ENCODE data around the gene FFAR4.
"Not testable (repeated sequence)": the region's sequence is repeated elsewhere in the genome, so short reads cannot be mapped to it uniquely, and the experiment has no call there.

Gene FFAR4

DNA sequence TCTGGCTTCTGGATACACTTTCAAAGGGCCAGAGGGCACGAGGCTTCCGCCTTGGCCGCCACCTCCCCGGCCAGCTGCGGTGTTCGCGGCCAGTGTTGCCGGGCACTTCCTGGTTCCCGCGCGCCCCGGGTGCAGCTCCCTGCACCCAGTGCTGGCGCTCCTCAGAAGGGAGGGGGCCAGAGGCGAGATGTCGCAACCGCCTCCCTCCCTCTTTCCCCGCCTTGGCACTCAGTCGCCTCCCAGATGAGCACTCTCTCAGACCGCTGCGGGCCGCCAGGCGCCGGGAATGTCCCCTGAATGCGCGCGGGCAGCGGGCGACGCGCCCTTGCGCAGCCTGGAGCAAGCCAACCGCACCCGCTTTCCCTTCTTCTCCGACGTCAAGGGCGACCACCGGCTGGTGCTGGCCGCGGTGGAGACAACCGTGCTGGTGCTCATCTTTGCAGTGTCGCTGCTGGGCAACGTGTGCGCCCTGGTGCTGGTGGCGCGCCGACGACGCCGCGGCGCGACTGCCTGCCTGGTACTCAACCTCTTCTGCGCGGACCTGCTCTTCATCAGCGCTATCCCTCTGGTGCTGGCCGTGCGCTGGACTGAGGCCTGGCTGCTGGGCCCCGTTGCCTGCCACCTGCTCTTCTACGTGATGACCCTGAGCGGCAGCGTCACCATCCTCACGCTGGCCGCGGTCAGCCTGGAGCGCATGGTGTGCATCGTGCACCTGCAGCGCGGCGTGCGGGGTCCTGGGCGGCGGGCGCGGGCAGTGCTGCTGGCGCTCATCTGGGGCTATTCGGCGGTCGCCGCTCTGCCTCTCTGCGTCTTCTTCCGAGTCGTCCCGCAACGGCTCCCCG, at the start of gene FFAR4:
Gene FFAR4 (plus strand): TSS at position 231 of the 842 bp plus-strand sequence. CDS start 56 bp downstream, at position 287.
- no peak for DNase-seq (ENCODE audit: low read depth)

DNA sequence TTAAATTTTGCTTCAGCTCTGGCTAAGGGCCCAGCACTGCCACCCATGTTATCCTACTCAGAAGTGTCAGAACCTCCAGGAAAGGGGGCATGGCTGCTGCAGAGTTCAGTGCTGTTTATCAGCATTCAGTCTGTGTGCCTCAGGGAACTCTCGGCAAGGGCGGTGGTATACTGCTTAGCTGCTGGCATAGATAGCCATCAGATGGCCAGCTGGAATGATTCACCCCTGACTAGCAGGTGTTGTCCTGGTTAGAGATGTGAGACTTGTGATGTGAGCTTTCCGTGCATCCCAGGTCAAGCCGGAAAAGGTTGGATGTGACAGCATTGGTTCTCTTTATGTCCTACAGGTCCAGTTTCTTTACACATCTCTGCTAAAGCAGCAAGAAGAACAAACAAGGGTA, 47.9 kb upstream of the FFAR4 start:
- DNase-seq (ENCODE audit: low read depth) = no peak

DNA sequence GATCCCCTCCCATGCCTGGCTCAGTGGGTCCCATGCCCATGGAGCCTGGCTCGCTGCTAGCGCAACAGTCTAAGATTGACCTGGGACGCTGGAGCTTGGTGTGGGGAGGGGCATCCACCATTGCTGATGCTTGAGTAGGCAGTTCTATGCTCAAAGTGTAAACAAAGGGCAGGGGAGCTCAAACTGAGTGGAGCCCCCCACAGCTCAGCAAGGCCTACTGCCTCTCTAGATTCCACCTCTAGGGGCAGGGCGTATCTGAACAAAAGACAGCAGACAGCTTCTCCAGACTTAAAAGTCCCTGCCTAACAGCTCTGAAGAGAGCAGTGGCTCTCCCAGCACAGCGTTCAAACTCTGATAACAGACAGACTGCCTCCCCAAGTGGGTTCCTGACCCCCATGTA, 31.2 kb upstream of the FFAR4 start:
- no peak for DNase-seq (ENCODE audit: low read depth)

DNA sequence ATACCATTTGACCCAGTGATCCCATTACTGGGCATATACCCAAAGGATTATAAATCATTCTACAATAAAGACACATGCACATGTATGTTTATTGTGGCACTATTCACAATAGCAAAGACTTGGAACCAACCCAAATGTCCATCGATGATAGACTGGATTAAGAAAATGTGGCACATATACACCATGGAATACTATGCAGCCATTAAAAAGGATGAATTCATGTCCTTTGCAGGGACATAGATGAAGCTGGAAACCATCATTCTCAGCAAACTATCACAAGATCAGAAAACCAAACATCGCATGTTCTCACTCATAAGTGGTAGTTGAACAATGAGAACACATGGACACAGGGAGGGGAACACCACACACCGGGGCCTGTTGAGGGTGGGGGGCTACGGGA, 25.6 kb upstream of the FFAR4 start:
- DNase-seq (ENCODE audit: low read depth) = not testable (repeated sequence)

DNA sequence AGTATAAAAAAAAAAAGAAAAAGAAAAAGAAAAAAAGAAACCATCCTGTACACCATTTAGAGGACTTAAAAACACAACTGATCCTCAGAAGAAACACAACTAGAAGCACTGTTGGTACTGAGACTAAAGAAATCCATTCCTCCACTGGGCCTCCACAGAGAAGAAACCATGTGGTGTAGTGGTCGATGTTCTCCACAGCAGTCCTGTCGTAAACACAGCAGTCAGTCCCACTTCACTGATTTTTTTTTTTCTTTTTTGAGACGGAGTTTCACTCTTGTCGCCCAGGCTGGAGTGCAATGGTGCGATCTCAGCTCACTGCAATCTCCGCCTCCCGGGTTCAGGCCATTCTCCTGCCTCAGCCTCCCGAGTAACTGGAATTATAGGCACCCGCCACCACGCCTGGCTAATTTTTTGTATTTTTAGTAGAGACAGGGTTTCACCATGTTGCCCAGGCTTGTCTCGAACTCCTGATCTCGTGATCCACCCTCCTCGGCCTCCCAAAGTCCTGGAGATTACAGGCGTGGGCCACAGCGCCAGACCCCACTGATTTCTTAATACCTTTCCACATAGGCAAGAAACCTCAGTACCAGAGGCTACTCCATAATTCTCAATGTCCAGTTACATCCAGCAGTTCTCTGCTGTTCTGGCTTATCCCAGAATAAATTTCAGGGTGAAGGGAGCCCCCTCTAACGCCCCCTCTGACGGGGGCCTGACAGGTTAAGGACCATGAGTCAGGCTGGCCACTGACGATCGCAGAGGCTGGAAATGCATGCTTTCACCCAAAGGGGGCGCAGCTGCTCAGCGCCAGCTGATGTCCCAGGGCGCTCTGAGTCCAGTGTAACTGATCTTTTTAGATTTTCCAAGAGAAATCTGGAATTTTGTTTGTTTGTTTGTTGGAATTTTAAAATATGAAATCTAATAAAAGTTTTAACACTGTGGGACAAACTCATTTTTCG, 24.8 kb upstream of the FFAR4 start:
- DNase-seq (ENCODE audit: low read depth) = no peak

DNA sequence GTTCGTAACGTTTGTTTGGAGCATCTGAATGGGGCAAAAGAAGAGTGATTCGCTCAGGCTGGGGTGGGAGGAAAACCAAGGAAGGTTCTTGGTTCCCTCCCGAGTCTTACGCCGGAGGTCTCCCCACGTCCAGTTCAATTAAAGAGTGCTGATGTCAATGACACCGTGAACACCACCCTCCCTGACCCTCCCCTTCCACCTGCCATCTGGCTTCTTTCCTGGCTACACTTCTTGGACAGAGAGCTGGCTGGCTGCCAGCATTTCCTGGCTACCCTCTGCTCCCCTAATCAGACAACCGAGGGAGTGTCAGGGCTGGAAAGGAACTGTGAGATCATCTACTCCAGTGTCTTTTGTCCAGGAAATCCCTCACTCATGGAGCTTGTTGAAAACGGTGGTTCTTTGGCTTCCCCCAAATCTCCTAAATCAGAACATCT, 24.1 kb upstream of the FFAR4 start:
- DNase-seq (ENCODE audit: low read depth) = no peak

DNA sequence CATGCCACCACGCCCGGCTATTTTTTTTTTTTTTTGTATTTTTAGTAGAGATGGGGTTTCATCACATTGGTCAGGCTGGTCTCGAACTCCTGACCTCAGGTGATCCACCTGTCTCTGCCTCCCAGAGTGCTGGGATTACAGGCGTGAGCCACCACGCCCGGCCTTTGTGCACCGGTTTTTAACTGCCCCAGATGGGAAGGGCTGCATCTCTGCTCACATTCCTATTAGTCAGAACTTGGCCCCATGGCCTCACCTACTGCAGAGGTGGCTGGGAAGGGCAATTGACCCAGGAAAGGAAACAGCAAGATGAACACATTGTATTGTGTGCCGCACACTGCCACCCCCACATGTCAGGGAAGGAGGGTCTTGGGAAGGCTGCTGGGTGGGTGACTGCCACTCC, 19.5 kb upstream of the FFAR4 start:
- not testable (repeated sequence) for DNase-seq (ENCODE audit: low read depth)

DNA sequence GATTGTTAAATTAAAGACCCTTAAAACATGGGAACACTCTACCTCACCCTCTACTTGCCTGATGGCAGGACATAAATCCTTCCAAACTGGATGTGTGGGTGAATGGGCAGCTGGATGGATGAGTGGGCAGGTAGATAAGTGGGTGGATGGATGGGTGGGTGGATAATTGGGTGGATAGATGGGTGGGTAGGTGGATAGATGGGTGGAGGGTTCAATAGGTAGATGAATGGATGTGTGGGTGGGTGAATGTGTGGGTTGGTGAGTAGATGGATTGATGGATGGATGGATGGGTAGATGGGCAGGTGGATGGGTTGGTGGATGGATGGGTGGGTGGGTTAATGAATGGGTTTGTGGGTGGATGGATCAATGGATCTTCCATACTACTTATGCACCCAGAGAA, 18.9 kb upstream of the FFAR4 start:
- no peak for DNase-seq (ENCODE audit: low read depth)

DNA sequence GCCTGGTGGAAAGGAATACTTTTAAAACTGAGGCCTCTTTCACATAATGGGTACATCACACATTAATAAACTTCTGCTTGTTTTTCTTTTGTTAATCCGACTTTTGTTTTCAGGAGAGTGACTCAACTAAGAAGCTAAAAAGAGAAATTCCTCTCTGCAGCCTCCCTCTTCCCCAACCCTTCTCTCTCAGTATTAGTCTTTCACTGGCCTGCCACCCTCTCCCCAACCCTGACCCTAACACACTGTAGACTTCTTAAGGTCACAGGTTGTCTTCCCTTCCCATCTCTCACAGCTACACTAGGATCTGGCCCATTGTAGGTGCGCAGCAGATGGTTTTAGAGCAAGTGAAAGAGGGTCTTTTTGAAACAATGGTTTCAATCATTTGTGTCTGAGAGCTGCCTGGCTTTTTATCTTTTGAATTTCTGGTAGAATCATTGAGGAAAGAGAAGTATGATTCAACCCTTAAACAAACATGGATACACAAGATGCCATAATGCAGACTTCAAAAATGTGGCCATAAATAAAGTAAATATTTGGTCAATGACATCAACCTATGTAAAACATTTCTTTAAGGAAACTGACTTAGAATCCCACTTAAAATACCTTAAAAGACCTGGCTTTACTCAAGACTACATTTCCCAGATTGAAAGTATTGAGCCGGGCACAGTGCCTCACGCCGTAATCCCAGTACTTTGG, 17.9 kb upstream of the FFAR4 start:
- no peak for DNase-seq (ENCODE audit: low read depth)

DNA sequence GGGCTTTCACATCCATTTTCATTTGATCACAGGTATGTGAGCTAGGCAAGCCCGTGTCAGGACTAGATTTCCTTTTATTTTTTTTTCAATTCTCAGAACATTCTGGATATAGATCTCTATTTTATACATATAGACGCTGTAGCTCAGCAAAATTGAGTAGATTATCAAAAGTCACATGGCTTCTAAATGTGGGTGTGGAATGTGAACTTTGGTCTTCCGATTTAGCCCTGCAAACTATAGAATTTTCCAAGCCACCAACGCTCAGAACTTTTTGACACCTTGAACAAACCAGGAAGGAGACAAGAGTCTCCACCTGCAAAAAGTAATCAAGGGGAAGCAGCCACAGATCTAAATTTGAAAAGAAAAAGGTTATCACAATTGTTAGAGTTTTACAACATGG, 15.9 kb upstream of the FFAR4 start:
- no peak for DNase-seq (ENCODE audit: low read depth)

DNA sequence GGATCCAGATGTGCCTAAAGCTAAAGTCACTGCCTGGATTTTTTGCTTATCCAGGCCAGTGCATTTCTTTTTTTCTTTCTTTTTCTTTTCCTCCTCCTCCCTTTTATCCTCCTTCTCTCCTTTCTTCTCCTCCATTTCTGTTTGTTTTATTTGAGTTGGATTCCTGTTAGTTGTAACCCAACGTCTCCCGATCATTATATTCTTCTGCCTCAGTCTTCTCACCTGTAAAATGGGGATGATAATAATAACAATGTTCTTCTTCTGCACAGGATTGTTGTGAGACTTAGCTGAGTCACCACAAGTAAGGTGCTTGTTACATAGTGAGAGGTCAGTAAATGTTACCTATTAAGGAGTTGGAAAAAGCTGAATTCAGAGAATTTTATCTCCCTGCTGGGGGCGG, 13.7 kb upstream of the FFAR4 start:
- no peak for DNase-seq (ENCODE audit: low read depth)

DNA sequence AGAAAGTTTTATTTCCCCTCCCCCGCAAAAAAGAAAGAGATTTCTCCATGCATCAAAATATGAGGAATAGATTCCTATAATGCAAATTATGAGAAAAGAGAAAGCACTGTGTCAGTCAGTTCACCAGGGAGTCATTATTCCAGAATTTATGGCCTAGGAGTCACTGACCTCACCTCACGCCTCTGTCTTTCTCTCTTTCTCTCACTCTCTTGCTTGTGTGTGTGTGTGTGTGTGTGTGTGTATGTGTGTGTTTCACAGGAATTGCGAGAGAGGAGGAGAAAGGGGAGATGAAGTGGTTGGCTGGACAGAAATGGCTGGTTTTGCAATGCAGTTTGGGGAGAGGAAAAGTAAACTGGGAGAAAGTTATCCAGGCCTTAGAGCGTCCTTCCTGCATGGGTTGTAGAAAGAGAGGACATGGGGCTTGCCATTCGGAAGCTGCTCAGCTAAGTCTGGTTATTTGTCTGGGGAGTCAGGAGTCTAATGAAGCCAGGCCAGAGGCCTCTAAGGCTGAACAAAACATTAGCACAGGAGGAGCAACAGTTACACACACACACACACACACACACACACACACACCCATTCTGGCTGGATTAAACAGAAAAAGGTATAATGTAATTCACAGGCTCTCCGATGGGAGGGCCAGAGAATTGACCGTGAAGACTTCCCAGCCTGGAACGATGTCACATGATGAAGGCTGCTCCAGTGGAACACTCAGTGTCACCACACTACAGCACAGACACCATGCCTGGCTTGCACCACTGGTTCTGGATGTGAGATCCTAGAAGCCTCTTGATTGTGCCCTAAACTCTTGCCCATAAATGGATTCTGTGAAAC, 12.8 kb upstream of the FFAR4 start:
- no peak for DNase-seq (ENCODE audit: low read depth)

DNA sequence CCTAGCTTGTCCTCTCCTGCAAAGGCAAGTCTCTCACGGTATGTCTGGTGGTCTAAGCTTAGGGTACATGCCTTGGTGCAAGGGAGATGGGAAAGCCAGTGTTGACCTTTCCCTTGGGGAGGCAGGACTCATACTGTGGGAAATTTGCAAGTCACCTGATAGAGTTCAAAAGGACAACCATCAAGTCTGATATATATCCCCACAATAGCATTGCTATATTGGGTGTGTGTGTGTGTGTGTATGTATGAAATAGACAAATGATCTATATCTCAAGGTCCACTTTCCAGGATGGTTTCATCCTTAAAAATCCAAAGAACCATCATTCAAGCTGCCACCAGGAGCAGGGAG, 12.2 kb upstream of the FFAR4 start:
- no peak for DNase-seq (ENCODE audit: low read depth)

DNA sequence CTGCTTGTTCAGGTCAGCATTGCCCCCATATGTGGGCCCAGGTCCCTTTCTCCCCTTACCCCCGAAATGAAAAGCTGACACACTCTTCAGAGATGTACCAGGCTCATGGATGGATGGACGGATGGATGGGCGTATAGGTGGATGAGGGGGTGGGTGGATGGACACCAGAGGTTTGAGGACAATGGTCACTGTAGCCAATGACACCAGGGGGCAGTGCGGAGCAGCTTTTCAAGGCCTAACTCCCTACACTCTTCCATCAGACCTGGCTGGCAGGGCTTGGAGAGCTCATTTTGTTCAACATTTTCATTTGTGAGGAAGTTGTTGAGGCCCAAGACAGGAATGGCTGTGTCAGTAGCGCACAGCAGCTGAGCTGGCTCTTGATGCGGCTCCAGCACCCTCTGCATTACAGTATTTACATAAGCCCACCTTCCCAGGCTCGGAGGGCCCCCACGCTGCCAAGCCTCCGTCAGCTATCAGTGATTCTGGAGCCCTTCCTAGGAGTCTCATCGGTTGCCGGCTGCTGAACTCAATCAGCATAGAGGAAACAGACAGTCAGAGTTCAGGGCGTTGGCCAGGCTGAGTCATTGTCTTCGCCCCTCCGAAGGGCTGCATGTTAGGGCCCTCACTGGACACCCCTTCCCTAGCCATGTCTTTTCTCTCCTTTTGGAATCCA, 11.6 kb upstream of the FFAR4 start:
- DNase-seq (ENCODE audit: low read depth) = peak; percentile 23

DNA sequence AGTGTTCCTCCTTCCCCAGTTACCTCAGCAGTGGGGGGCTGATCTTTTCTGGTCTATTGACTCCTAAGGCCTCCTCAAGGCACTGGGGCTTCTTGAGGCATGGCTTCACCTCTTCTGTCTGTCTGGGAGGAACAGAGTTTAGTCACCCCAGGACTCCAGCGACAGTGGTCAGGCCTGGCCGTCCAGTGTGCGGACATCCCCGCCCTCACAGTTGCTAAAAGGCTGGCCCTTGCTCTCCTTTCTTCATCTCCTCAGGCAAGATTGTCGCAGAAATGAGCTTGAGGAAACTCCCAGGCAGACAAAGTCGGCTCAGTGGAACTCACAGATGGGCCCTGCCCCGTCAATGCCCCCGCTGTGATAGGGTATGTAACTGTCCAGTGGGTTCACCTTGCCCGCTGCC, 7.0 kb upstream of the FFAR4 start:
- DNase-seq (ENCODE audit: low read depth) = no peak

DNA sequence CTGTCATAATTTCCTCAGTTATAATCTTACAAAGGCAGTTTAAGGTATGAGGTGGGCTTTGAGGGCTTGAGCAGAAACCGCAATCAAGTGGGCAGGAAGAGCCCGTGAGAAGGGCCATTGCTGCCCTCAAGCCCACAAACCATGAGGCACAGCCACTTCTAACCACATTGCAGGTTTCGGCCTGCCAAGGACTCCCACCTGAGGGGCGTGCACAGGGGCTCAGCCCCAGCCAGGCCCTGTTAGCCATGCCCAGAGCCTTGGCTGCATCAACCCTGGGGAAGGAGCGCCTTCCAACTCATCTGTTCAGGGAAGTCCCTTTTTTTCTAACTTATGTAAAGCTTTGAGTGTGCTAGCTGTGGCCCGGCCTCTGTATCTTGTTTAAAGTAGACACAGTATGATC, 5.9 kb upstream of the FFAR4 start:
- DNase-seq (ENCODE audit: low read depth) = no peak

DNA sequence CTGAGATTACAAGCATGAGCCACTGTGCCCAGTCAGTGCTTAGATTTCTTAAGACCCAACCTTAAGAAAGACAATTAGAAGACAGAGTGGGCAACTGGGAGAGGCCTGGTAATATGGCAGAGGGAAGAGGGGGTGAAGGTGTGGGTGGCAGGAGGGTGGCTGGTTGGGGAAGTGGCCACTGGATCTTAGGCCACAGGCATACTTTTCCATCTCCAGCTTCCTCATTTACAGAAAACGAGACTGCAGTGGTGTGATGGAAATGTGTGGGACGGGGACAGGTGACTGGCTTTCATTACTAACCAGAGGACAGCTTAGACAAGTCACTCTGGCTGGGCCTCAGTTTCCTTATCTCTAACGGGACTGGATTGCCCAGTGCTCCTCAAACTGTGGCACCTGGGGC, 1.0 kb upstream of the FFAR4 start:
- DNase-seq (ENCODE audit: low read depth) = no peak

DNA sequence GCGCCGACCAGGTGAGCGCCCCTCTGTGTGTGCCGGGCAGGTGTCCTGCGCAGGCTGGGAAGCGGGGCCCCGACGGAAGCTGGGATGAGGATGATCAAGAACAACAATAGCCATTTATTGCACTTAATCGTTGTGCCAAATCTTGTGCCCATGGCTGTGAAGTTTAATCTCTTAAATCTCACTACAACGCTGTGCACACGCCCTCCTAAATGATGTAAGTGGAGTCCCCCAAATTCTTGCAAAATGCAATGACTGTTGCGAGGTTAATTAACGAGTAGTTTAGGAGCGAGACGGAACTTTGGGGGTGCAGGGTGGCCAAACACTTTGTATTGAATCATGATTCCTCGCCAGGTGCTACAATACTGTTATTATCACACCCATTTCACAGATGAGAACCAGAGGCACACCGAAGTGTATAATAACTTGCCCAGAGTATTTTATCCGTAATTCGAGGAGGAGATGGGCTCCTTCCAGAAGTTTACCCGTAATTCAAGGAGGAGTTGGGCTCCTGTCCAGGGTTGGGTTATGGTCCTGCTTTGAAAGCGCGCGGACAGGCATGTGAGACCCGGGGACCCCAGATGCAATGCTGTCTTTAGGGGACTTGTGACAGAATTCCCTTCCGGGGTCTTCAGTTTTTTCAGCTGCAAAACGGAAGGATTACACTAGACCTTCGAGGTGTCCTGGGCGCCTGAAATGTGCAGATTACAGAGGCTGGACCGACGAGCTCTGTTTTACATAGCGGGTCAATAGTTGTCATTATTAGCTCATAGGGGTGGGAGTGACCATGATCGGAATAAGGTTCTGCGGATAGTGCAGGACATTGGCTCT, 1.0 kb downstream of the FFAR4 start:
- no peak for DNase-seq (ENCODE audit: low read depth)

DNA sequence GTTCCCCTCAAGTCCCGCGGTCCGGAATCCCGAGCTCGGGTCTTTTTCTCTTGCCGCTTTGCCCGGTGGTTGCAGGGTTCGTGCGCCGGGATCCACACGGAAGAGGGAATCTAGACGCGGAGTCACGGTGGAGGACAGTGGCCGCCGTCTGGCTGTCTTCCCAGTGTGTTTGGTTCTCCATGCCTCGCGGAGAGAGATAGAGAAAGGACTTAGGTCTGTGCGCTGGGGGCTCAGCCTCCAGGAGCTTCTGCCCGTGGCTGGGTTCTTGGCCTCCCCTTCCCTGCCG, 1.6 kb downstream of the FFAR4 start:
- DNase-seq (ENCODE audit: low read depth) = no peak

DNA sequence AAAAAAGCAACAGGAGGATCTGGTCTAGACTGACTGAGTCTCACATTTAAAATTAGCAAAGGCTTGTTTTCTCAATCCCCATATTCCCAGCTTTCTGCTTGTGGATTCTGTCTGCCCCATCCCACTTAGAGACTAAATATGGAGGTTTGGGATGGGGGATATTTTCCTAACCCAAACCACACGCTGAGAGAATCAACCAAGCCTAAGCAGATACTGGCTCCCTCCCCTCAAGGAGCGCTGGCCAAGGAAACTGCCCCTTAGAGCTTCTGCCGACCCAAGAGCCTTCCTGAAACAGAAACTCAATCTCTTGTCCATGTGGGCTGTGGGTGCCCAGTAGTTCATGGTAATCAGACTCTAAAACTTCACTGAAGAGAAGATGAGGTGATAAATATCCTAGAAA, 3.9 kb downstream of the FFAR4 start:
- DNase-seq (ENCODE audit: low read depth) = no peak
